ENCODE data around the gene PCED1A.

The PCED1A gene

GRCh38 chr20:2795451-2795850 lies 45.0 kb downstream of the PCED1A start:
- no peak for DNase-seq (ENCODE audit: extremely low spot score)
- POLR2A ChIA-PET: interaction anchor here (0.8 kb wide), 1 partner anchor 8 kb away, joined by 3 read pairs; no protein-coding TSS in a partner anchor
- TF ChIP-seq ARNT (IDR thresholded peaks at IDR 0.05): no peak
- TF ChIP-seq ELF4 (IDR thresholded peaks at IDR 0.05): no peak
- no peak for TF ChIP-seq PKNOX1 (IDR thresholded peaks at IDR 0.05)
- no peak for TF ChIP-seq BHLHE40 (IDR thresholded peaks at IDR 0.05; ENCODE audit: borderline replicate concordance)
- no peak for TF ChIP-seq TARDBP (IDR thresholded peaks at IDR 0.05)
- TF ChIP-seq FOXM1 (IDR thresholded peaks at IDR 0.05; ENCODE audit: borderline replicate concordance): no peak
- TF ChIP-seq FOXA1 (IDR thresholded peaks at IDR 0.05): no peak
- no peak for TF ChIP-seq FOXK2 (IDR thresholded peaks at IDR 0.05)
- no peak for TF ChIP-seq ZNF384 (IDR thresholded peaks at IDR 0.05)
- TF ChIP-seq L3MBTL2 (conservative IDR thresholded peaks at IDR 0.05): no peak
- TF ChIP-seq SP1 (IDR thresholded peaks at IDR 0.05): no peak
- no peak for TF ChIP-seq SUZ12 (IDR thresholded peaks at IDR 0.05)
- no peak for TF ChIP-seq HDGF (IDR thresholded peaks at IDR 0.05; ENCODE audit: borderline replicate concordance)
- no peak for TF ChIP-seq CTBP1 (IDR thresholded peaks at IDR 0.05; ENCODE audit: borderline replicate concordance)
- no peak for TF ChIP-seq NFRKB (IDR thresholded peaks at IDR 0.05)
- CTCF ChIA-PET: no interaction called here

GRCh38 chr20:2794866-2795447 lies 45.5 kb downstream of the PCED1A start:
- ChIA-PET POLR2A (interaction anchor here (0.8 kb wide), 1 partner anchor 8 kb away, joined by 3 read pairs; no protein-coding TSS in a partner anchor), CTCF (interaction anchor here (1.2 kb wide), 1 partner anchor 23 kb away, joined by 3 read pairs; no protein-coding TSS in a partner anchor)
- DNase-seq (ENCODE audit: extremely low spot score): no peak
- TF ChIP-seq L3MBTL2 (conservative IDR thresholded peaks at IDR 0.05) (no peak), ELF4 (IDR thresholded peaks at IDR 0.05) (no peak), SUZ12 (IDR thresholded peaks at IDR 0.05) (no peak)

GRCh38 chr20:2794202-2794748 lies 46.2 kb downstream of the PCED1A start:
- ChIA-PET POLR2A (no interaction called here), CTCF (interaction anchor here (0.6 to 1.2 kb wide), 2 partner anchors 22 to 58 kb away, joined by 3 read pairs; no protein-coding TSS in a partner anchor)
- no peak for DNase-seq (ENCODE audit: extremely low spot score)
- TF ChIP-seq FOXA1 (IDR thresholded peaks at IDR 0.05) (no peak), SUZ12 (IDR thresholded peaks at IDR 0.05) (no peak), BHLHE40 (IDR thresholded peaks at IDR 0.05; ENCODE audit: borderline replicate concordance) (no peak), PKNOX1 (IDR thresholded peaks at IDR 0.05) (no peak), SP1 (IDR thresholded peaks at IDR 0.05) (no peak), FOXK2 (IDR thresholded peaks at IDR 0.05) (no peak), FOXM1 (IDR thresholded peaks at IDR 0.05; ENCODE audit: borderline replicate concordance) (no peak), LEF1 (IDR thresholded peaks at IDR 0.05; ENCODE audit: borderline replicate concordance) (no peak), ZNF384 (IDR thresholded peaks at IDR 0.05) (no peak), ARNT (IDR thresholded peaks at IDR 0.05) (no peak), ELF4 (IDR thresholded peaks at IDR 0.05) (no peak), NFRKB (IDR thresholded peaks at IDR 0.05) (no peak), HDGF (IDR thresholded peaks at IDR 0.05; ENCODE audit: borderline replicate concordance) (no peak), L3MBTL2 (conservative IDR thresholded peaks at IDR 0.05) (no peak), CTBP1 (IDR thresholded peaks at IDR 0.05; ENCODE audit: borderline replicate concordance) (no peak), TARDBP (IDR thresholded peaks at IDR 0.05) (no peak)

GRCh38 chr20:2793471-2793870 lies 47.0 kb downstream of the PCED1A start:
- no peak for DNase-seq (ENCODE audit: extremely low spot score)
- ChIA-PET CTCF (interaction anchor here (0.6 kb wide), 1 partner anchor 59 kb away, joined by 3 read pairs; no protein-coding TSS in a partner anchor), POLR2A (no interaction called here)
- no peak for TF ChIP-seq FOXK2 (IDR thresholded peaks at IDR 0.05)
- TF ChIP-seq L3MBTL2 (conservative IDR thresholded peaks at IDR 0.05): no peak
- no peak for TF ChIP-seq ELF4 (IDR thresholded peaks at IDR 0.05)
- TF ChIP-seq FOXA1 (IDR thresholded peaks at IDR 0.05): no peak
- TF ChIP-seq NFRKB (IDR thresholded peaks at IDR 0.05): no peak

Data from HEK293T (cell line).